ENCODE results near the gene HAUS6.

DNA sequence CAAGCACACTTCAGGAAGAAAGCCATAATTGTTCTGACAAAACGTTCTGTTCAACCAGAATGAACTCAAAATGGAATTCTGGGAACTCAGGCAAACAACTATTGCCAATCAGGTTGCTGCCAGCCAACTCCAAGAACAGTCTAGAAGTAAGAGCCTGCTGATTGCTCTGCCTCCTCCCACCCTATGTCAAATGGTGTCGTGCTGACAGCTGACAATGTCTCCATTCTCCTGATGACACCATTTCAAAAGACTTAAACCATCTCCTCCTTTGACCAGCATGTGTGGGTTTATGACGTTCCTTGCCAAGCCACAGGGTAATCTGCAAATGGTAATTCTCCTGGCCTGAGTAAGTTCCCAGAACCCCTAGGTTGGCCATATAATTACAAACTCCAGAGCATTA is 46.5 kb upstream of the HAUS6 start:
- TF ChIP-seq POGZ (CRISPR knock-in tag; IDR thresholded peaks at IDR 0.05) (no peak), ZSCAN29 (CRISPR knock-in tag; conservative IDR thresholded peaks at IDR 0.05) (no peak), CCDC6 (CRISPR knock-in tag; IDR thresholded peaks at IDR 0.05) (no peak), POLR2A (IDR thresholded peaks at IDR 0.05; ENCODE audit: insufficient read depth in 1 of 2, low read depth in 2 of 2, low read length in 2 of 2) (no peak), CHD4 (IDR thresholded peaks at IDR 0.05; ENCODE audit: borderline replicate concordance, low read length) (no peak), MBNL3 (CRISPR knock-in tag; conservative IDR thresholded peaks at IDR 0.05) (no peak), JUND (CRISPR knock-in tag; IDR thresholded peaks at IDR 0.05) (no peak), TERF1 (CRISPR knock-in tag; IDR thresholded peaks at IDR 0.05) (no peak), ZNF432 (CRISPR knock-in tag; IDR thresholded peaks at IDR 0.05; ENCODE audit: borderline replicate concordance) (no peak), CBX5 (CRISPR knock-in tag; IDR thresholded peaks at IDR 0.05; ENCODE audit: borderline replicate concordance) (no peak)
- TF ChIP-seq, protein P1, sequence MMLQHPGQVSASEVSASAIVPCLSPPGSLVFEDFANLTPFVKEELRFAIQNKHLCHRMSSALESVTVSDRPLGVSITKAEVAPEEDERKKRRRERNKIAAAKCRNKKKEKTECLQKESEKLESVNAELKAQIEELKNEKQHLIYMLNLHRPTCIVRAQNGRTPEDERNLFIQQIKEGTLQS (CRISPR knock-in tag; IDR thresholded peaks at IDR 0.05) = no peak
- TF ChIP-seq, protein P2, sequence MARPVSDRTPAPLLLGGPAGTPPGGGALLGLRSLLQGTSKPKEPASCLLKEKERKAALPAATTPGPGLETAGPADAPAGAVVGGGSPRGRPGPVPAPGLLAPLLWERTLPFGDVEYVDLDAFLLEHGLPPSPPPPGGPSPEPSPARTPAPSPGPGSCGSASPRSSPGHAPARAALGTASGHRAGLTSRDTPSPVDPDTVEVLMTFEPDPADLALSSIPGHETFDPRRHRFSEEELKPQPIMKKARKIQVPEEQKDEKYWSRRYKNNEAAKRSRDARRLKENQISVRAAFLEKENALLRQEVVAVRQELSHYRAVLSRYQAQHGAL (CRISPR knock-in tag; IDR thresholded peaks at IDR 0.05; ENCODE audit: not compliant biosample characterization) = no peak
- TF ChIP-seq, protein P3, sequence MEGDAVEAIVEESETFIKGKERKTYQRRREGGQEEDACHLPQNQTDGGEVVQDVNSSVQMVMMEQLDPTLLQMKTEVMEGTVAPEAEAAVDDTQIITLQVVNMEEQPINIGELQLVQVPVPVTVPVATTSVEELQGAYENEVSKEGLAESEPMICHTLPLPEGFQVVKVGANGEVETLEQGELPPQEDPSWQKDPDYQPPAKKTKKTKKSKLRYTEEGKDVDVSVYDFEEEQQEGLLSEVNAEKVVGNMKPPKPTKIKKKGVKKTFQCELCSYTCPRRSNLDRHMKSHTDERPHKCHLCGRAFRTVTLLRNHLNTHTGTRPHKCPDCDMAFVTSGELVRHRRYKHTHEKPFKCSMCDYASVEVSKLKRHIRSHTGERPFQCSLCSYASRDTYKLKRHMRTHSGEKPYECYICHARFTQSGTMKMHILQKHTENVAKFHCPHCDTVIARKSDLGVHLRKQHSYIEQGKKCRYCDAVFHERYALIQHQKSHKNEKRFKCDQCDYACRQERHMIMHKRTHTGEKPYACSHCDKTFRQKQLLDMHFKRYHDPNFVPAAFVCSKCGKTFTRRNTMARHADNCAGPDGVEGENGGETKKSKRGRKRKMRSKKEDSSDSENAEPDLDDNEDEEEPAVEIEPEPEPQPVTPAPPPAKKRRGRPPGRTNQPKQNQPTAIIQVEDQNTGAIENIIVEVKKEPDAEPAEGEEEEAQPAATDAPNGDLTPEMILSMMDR (CRISPR knock-in tag; IDR thresholded peaks at IDR 0.05) = no peak
- TF ChIP-seq, protein P4, sequence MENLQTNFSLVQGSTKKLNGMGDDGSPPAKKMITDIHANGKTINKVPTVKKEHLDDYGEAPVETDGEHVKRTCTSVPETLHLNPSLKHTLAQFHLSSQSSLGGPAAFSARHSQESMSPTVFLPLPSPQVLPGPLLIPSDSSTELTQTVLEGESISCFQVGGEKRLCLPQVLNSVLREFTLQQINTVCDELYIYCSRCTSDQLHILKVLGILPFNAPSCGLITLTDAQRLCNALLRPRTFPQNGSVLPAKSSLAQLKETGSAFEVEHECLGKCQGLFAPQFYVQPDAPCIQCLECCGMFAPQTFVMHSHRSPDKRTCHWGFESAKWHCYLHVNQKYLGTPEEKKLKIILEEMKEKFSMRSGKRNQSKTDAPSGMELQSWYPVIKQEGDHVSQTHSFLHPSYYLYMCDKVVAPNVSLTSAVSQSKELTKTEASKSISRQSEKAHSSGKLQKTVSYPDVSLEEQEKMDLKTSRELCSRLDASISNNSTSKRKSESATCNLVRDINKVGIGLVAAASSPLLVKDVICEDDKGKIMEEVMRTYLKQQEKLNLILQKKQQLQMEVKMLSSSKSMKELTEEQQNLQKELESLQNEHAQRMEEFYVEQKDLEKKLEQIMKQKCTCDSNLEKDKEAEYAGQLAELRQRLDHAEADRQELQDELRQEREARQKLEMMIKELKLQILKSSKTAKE (CRISPR knock-in tag; IDR thresholded peaks at IDR 0.05; ENCODE audit: borderline replicate concordance) = no peak

Data from HepG2 (cell line).